A673 (cell line): ENCODE measurements around the gene PYGB.

ENCODE experiments used
- EZH2 ChIP-seq: fragments of 200-600 bp; sonication (generic); IDR thresholded peaks from 2 replicates; pipeline ENCODE4 v1.6.1; 2017; ENCODE audit warnings: borderline replicate concordance, low read depth, mild to moderate bottlenecking, mixed read lengths, antibody characterized with exemption, low read length; ENCODE audit not compliant: poor library complexity, severe bottlenecking
- TF ChIP-seq, protein P1 (sequence below): fragments of 300-800, 200-600 bp; sonication (generic); conservative IDR thresholded peaks from 2 replicates; pipeline ENCODE4 v1.5.1; 2017; ENCODE audit warnings: low read depth, mild to moderate bottlenecking, antibody characterized with exemption, low read length, moderate library complexity, mixed read lengths

GRCh38 chr20:25220810-25221591 is 26.9 kb upstream of the PYGB start:
- TF ChIP-seq, protein P1, sequence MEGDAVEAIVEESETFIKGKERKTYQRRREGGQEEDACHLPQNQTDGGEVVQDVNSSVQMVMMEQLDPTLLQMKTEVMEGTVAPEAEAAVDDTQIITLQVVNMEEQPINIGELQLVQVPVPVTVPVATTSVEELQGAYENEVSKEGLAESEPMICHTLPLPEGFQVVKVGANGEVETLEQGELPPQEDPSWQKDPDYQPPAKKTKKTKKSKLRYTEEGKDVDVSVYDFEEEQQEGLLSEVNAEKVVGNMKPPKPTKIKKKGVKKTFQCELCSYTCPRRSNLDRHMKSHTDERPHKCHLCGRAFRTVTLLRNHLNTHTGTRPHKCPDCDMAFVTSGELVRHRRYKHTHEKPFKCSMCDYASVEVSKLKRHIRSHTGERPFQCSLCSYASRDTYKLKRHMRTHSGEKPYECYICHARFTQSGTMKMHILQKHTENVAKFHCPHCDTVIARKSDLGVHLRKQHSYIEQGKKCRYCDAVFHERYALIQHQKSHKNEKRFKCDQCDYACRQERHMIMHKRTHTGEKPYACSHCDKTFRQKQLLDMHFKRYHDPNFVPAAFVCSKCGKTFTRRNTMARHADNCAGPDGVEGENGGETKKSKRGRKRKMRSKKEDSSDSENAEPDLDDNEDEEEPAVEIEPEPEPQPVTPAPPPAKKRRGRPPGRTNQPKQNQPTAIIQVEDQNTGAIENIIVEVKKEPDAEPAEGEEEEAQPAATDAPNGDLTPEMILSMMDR: no peak
- no peak for TF ChIP-seq EZH2
